ENCODE data around the gene SUPT20H. TPM values are rescaled to one million over a fixed set of nuclear protein-coding genes. Genes with fewer than 3 reads are reported as not detected.
A peak's percentile ranks its signal among the peaks of the same experiment; 100 is the strongest.

SUPT20H gene
- total and polyA plus RNA-seq, 7 donors = 14.3 to 30.1 (median 22.3) TPM

DNA sequence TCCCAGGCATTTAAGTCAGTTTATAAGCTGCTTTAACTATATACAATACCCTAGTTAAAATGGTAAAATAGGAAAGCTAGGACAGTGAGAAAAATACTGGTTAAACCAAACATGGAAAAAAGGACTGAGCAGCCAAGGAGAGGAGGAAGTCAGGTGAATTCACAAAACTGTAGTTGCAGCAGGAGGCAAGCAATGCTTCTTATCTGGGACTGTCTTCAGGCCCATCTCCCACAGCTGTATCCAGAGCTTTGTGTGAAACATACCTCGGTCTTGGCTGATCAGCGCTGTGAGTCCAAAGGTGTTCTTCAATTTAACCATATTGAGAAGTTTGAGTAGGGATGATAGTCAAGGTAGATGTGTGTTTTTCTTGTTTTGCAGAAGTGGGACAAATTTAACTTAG lies 15.7 kb upstream of the SUPT20H start:
- TF ChIP-seq, protein P1, sequence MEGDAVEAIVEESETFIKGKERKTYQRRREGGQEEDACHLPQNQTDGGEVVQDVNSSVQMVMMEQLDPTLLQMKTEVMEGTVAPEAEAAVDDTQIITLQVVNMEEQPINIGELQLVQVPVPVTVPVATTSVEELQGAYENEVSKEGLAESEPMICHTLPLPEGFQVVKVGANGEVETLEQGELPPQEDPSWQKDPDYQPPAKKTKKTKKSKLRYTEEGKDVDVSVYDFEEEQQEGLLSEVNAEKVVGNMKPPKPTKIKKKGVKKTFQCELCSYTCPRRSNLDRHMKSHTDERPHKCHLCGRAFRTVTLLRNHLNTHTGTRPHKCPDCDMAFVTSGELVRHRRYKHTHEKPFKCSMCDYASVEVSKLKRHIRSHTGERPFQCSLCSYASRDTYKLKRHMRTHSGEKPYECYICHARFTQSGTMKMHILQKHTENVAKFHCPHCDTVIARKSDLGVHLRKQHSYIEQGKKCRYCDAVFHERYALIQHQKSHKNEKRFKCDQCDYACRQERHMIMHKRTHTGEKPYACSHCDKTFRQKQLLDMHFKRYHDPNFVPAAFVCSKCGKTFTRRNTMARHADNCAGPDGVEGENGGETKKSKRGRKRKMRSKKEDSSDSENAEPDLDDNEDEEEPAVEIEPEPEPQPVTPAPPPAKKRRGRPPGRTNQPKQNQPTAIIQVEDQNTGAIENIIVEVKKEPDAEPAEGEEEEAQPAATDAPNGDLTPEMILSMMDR (IDR thresholded peaks at IDR 0.05) = no peak
- no peaks in the 10 kb centered on the region for H3K4me1 ChIP-seq
- 66 to 91% (median 90%) methylated on average over 2 of the region's 2 CpGs for WGBS, 3 donors

DNA sequence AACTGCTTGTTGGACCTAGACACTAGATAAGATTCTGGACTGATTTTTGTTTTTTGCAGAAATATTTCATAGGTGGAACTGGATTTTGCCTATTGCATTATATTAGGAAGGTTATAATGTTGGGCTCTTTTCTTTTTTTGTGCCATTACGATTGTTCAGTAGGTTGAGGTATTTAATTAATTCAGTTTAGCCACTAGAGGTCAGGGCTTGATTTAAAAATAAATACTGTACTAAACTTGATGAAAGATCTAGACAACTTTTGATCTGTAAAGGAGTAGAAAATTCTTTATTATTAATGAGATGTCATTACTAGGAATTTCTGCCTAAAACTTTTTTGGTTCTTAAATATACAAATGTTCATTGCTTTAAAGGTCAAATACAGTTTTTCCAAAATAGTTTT lies 15.2 kb upstream of the SUPT20H start:
- intact Hi-C loops (cut with DNase I) = loop anchor here (5.0 to 10.0 kb wide), 2 partner anchors 528 to 1510 kb away; no protein-coding TSS in a partner anchor
- H3K4me3 ChIP-seq = no peak overlapping the region
- no peak overlapping the region for H3K27ac ChIP-seq
- no peaks in the 10 kb centered on the region for H3K36me3 ChIP-seq (ENCODE audit: insufficient read depth in 1 of 2, low read depth in 1 of 2)
- TF ChIP-seq, protein P1 (IDR thresholded peaks at IDR 0.05) = peak; percentile 46
- no peak for DNase-seq
- H3K4me1 ChIP-seq = no peaks in the 10 kb centered on the region
- no peaks in the 10 kb centered on the region for H3K27me3 ChIP-seq (ENCODE audit: insufficient read depth in 3 of 3, low read length in 2 of 3)
- peak in 1 of 4 donors; percentile 58 for ATAC-seq
- H3K9me3 ChIP-seq = no peaks in the 10 kb centered on the region
- WGBS, 3 donors = 6 to 8% (median 8%) methylated on average over 1 of the region's 1 CpG

More for the DNA sequence above, 15.7 kb upstream of the SUPT20H start:
- ATAC-seq = no peak
- Histone ChIP-seq H3K27me3 (ENCODE audit: insufficient read depth in 3 of 3, low read length in 2 of 3) (no peaks in the 10 kb centered on the region), H3K36me3 (ENCODE audit: insufficient read depth in 1 of 2, low read depth in 1 of 2) (no peaks in the 10 kb centered on the region), H3K9me3 (no peaks in the 10 kb centered on the region), H3K27ac (no peak overlapping the region), H3K4me3 (no peak overlapping the region)
- intact Hi-C loops (cut with DNase I) = loop anchor here (5.0 to 10.0 kb wide), 2 partner anchors 527 to 1510 kb away; no protein-coding TSS in a partner anchor
- DNase-seq = no peak

DNA sequence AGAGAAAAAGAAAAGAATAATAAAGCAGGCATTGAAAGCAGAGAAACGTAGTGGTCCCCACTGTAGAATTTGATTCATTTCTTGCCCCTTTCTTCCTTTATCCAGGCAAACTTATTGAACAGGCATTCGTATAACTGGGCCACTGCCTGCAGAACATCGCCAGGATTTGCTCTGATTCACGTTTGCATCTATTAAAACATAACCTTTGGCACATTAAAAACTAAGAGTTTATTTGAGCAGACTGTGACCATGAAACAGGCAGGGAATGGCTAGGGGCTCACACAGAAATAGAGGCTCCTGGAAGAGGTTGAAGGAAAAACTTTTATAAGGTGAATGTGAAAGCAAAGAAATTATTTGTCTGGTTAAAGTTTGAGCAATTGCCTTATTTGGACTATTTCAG lies 12.5 kb upstream of the SUPT20H start:
- TF ChIP-seq, protein P1 (IDR thresholded peaks at IDR 0.05) = no peak
- no peaks in the 10 kb centered on the region for H3K36me3 ChIP-seq (ENCODE audit: insufficient read depth in 1 of 2, low read depth in 1 of 2)
- no peaks in the 10 kb centered on the region for H3K9me3 ChIP-seq
- intact Hi-C loops (cut with DNase I) = loop anchor here in 1 of 2 donors (10.0 kb wide), 1 partner anchor 1513 kb away; no protein-coding TSS in a partner anchor
- no peaks in the 10 kb centered on the region for H3K27me3 ChIP-seq (ENCODE audit: insufficient read depth in 3 of 3, low read length in 2 of 3)
- no peaks in the 10 kb centered on the region for H3K4me1 ChIP-seq
- 68 to 76% (median 72%) methylated on average over 4 of the region's 4 CpGs for WGBS, 3 donors
- no peak overlapping the region for H3K4me3 ChIP-seq
- ATAC-seq (no peak), DNase-seq (no peak)
- H3K27ac ChIP-seq = no peak overlapping the region

DNA sequence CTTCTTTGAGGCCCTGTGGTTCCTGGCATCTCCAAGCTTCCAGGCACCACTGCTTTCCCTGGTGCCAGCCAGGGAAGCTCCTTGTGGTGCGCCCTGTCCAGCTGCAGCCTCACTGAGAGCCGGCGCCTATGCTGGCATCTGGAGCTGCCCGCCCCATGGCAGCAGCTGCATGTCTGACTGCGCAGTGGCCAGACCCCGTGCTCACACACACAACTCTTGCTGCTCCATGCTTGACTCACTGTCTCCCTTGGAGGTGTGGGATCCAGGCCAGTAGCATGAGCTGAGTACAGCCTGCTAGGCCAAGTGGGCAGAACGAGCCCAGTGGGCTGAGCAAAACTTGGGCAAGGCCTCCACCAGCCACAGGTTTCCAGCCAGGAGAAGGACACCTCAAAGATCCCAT lies 11.5 kb upstream of the SUPT20H start:
- intact Hi-C loops (cut with DNase I) = loop anchor here in 1 of 2 donors (10.0 kb wide), 1 partner anchor 1514 kb away; no protein-coding TSS in a partner anchor
- no peak overlapping the region for H3K4me3 ChIP-seq
- 44 to 76% (median 51%) methylated on average over 6 to 7 of the region's 7 CpGs for WGBS, 3 donors
- no peak overlapping the region for H3K27ac ChIP-seq
- H3K36me3 ChIP-seq (ENCODE audit: insufficient read depth in 1 of 2, low read depth in 1 of 2) = no peaks in the 10 kb centered on the region
- DNase-seq (no peak), ATAC-seq (peak in 2 of 4 donors; percentile 44 to 65)
- H3K4me1 ChIP-seq = no peaks in the 10 kb centered on the region
- no peaks in the 10 kb centered on the region for H3K27me3 ChIP-seq (ENCODE audit: insufficient read depth in 3 of 3, low read length in 2 of 3)
- no peaks in the 10 kb centered on the region for H3K9me3 ChIP-seq
- TF ChIP-seq, protein P1 (IDR thresholded peaks at IDR 0.05) = no peak
